GM18868 (cell line): ENCODE results near the gene PAFAH2.
"Not testable (repeated sequence)": the region's sequence is repeated elsewhere in the genome, so short reads cannot be mapped to it uniquely, and the experiment has no call there.

Experiments used
- ATAC-seq: cut with Tn5 transposase; IDR thresholded peaks from one replicate; pipeline ENCODE4 v1.9.1; 2021; ENCODE audit warnings: mild to moderate bottlenecking, moderate library complexity; ENCODE audit not compliant: unreplicated experiment

PAFAH2 gene

DNA sequence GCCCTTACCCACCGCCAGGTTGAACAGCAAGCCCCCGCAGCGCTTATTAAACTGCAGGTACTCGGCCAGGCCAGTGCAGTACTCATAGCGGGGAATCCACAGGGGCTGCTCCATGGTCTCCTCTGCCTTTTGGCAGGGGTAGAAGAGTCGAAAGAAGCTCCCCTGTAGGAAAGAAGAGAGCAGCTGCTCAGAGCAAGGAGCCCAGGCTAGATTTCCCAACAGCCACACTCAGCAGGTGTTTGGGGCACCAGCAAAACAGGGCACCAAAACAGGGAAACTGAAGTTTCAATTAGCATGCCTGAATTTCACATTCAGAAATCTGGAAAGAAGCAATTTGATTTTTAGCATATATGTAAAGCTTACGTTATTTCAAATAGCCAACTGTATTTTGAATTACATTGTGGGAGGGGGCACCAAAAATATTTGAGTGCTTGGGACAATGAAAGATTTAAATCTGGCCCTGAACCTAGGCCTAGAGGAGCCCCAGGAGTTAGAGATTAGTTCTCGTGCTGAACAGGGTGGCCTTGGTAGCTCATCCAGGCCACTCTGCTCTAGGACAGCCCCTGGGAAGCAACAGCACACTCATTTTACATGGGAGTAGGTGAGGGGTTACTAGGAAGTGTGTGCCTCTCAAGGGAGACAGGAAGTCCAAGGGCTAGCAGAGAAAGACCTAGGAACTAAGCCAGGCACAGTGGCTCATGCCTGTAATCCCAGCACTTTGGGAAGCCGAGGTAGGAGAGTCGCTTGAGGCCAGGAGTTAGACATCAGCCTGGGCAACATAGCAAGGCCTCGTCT lies 8.2 kb downstream of the PAFAH2 start:
- no peak for ATAC-seq

DNA sequence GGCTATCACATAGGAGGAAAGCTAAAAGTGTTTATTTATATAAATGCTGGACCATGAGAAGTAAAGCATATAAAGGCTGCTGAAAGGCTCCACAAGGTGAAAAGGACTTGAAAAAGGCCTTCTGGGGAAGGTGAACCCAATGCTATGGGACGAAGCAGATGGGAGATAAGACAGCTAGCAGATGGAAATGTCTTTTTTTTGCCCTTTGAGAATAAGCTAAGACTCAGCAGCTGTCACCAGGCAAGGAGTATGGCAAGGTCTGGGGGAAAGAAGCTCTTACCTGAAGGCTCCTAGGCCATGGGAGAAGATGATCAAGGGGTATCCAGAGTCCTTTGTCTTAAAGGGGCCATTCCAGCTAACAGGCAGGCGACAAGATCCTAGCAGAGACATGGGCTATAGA lies 9.9 kb downstream of the PAFAH2 start:
- no peak for ATAC-seq

DNA sequence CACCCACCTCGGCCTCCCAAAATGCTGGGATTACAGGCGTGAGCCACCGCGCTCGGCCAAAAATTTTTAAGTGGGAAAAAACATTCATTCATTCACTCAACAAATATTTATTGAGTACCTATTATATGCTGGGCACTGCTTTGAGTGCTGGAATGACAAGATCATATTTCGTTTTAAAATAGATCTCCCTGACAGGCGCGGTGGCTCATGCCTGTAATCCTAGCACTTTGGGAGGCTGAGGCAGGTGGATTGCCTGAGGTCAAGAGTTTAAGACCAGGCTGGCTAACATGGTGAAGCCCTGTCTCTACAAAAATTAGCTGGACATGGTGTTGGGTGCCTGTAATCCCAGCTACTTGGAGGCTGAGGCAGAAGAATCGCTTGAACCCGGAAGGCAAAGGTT lies 11.1 kb downstream of the PAFAH2 start:
- ATAC-seq: not testable (repeated sequence)

DNA sequence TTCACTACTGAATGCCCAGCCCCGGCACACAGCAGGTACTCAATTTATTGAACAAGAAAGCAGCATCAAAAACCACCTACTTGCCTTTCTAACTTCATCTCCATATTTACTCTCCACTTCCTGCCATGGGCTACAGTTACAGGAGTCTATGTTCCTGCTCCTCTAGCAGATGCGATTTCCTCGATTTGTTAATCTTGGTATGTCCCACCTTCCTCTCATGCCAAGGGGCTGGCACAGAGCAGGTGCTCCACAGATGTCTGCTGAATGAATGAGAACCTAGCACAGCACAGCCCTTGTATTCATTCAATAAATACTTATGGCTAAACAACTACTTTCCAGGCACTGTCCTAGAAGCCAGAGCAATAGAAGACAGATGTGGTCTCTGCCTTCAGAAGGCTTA lies 12.2 kb downstream of the PAFAH2 start:
- no peak for ATAC-seq

DNA sequence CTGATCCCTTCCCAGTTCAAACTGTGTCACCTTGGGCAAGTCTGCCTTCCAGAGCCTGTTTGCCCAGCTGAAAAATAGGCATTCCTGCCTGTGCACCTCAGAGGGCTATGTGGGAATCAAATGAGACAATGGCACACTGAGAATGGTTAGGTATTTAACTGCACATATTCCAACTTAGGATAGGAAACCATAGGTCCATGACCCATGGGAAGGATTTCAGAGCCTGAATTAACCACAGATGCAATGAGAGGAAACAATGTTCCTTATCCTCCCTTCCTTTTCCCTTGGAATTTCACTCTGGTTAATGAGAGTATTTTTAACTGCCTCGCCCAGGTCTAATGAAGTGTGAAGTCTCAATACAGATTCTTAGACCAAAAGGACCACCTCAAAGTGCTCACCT lies 12.7 kb downstream of the PAFAH2 start:
- ATAC-seq: no peak

DNA sequence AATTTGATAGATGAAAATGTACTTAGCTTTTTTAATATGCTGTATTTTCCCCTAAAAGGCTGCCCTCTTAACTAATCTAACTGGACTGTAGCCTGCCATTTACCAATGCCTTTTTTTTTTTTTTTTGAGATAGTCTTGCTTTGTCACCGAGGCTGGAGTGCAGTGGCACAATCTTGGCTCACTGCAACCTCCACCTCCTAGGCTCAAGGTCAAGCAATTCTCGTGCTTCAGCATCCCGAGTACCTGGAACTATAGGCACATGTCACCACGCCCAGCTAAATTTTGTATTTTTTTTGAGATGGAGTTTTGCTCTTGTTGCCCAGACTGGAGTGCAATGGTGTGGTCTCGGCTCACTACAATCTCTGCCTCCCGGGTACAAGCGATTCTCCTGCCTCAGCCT lies 18.7 kb downstream of the PAFAH2 start:
- ATAC-seq: no peak

DNA sequence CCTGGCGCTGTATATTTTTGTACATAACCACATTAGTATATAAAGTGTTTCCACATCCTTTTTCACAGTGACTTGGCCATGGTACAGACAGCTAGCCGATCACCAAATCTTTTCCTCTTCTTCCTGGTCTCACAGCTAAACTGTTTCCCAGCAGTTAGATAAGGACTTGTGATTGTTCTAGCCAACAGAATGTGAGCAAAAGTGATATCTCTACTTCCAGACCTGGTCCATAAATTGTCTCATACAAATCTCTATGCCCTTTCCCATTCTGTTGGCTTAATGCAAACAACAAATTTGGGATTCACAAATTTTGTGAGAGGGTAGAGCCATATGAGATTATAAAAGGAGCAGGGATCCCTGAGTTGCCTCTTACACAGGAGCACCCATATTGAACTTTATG lies 19.5 kb downstream of the PAFAH2 start:
- no peak for ATAC-seq

DNA sequence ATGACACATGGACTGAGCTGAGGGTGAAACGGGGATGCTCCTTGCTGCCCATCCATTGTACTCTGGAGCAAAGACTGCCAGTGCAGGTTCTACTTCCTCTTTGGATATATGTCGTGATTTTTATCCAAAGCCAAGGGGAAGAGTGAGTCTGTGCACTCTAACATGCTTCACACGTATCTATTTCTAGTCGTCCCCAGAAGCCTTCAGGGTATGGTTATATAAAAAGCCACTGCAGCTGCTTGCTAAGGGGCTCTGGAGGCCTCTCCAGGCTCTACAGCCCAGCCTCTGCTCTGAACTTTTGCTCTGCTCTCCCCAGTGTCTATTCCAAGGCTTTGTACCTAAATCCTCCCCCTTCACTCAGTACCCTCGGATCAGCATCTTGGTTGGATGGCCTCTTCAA lies 20.1 kb downstream of the PAFAH2 start:
- no peak for ATAC-seq

DNA sequence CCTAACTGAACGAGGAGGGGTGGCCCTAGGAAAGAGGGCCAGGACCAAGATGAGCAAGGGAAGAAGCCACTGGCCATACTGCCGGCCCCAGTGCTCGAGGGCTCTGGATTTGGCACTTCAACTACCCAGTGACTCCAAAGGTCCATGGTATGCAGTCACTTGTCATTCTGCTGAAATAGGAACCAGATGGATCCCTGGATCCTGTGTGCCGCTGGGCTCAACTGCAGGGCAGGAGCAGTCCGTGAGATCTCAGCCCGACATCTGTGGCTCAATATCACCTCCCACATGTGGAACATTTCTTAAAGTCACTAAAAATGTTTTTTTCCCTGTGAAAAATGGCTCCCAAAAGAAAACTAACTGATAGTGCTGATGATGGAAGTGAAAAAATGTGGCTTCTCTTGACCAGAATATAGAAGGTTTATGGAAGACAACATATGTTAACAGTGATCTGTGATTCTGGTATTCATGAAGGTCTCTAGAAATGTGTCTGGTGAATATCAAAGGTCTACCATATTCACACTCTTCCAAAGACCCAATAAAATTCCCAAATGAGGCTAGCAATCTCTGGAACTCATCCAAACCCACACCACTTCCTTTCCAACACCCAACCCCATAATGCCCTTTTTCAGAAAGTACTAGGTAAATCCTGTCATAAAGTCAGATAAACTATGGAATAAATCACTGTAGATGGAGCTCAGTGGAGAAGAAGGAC lies 24.1 kb downstream of the PAFAH2 start:
- ATAC-seq: no peak

DNA sequence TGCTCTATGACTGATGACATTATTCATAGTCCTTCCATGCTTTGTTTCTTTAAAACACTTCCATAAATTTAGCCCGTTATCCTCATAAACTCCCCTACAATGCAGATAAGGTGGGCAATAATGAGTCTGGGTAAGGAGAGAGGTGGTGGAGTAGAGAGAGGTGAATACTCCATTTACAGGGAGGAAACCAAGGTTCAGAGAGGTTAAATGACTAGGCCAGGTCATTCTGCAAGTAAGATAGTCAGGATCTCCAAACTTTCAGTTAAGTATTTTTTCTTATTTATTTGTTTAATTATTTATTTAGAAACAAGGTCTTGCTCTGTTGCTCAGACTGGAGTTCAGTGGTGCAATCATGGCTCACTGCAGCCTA lies 26.1 kb downstream of the PAFAH2 start:
- ATAC-seq: no peak

DNA sequence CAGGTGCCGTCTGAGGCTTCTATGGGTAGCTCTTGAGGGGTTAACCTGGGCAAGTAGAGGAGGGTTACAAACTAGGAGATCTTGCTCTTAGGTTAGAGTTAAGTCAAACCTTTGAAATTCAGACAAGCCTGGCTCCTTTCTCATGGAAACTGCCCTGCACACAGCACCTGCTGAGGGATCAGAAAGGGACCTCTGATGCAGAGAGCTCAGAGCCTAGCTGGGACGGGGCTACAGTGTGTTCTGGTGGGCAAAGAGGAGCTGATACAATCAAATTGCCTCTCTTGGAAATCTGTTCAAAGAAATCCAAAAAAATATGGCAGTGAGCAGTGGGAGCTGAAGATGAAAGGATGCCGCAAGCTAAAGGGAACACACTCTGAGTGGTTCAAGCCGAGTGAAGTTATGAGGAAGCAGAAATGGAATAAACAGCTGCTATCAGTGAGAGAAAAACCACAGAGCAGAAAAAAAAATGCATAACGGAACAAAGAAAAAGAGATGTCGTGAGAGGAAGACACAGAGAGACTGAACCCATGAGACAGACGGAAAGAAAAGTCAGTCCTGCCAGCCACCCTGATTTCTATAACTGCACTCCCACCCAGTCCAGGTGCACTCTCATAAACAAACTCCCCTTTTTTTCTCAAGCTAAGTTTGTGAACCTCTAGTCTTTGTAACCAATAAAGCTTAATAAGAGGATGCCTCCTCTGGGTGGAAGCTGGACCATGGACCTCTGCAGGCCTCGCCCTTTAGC lies 26.6 kb downstream of the PAFAH2 start:
- ATAC-seq: no peak

DNA sequence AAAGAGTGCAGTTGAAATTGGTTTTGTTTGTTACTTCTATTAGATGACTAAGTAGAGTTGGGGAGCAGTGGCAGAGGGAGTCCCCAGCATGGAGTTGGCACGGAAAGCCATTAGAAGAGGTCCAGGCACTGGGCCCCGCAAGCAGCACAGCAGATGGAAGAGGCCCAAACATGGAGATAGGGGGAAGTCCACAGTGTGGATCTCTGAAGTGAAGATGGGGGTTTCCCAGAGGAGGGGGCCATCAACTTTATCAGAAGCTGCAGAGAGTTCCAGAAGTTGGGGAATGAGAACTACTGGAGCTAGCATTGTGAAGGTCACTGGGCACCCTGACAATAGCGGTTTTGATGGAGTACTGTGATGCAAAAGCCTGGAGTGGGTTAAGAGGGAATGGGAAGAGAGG lies 30.6 kb downstream of the PAFAH2 start:
- ATAC-seq: no peak

DNA sequence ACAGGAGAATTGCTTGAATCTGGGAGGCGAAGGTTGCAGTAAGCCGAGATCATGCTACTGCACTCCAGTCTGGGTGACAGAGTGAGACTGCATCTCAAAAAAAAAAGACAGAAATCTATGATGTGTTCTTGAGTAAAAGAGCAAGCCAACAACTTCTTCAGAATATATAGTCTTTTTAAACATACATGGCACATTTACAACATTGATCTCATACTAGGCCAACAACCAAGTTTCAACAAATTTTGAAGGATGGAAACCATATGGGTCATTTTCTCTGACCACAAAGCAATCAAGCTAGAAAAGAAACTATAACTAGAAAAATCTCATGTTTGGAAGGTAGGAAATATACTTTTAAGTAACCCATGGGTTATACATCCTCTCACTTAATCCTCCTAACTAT lies 38.3 kb downstream of the PAFAH2 start:
- no peak for ATAC-seq

DNA sequence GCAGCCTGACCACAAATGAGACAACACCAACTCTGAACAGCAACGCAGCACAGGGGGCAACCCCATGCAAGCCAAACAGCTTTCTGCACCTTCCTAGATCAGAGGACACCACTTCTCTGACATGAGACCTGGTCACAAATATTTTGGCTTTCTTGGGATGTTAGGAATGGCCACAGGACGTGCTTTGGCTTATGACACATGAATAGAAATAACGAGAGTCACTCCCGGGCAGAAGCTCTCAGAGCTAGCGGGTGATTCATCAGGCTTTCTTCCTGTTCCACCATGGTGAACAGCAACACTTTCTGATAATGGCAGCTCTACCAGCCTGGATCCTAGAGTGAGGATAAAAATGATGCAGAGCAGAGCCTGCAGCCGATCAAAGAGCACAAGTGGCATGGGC lies 39.4 kb downstream of the PAFAH2 start:
- no peak for ATAC-seq

DNA sequence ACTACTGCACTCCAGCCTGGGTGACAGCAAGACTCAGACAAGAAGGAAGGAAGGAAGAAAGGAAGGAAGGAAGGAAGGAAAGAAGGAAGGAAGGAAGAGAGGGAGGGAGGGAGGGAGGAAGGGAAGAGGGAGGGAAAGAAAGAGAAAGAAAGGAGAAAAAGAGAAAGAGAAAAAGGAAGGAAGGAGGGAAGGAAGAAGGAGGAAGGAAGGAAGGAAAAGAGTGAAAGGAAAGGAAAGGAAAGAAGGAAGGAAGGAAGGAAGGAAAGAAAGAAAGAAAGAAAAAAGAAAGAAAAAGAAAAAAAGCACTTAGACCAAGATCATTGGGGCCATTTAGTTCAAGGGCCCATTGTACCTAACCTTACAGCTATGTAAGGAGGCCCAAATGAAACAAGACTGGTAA lies 42.3 kb downstream of the PAFAH2 start:
- no peak for ATAC-seq

DNA sequence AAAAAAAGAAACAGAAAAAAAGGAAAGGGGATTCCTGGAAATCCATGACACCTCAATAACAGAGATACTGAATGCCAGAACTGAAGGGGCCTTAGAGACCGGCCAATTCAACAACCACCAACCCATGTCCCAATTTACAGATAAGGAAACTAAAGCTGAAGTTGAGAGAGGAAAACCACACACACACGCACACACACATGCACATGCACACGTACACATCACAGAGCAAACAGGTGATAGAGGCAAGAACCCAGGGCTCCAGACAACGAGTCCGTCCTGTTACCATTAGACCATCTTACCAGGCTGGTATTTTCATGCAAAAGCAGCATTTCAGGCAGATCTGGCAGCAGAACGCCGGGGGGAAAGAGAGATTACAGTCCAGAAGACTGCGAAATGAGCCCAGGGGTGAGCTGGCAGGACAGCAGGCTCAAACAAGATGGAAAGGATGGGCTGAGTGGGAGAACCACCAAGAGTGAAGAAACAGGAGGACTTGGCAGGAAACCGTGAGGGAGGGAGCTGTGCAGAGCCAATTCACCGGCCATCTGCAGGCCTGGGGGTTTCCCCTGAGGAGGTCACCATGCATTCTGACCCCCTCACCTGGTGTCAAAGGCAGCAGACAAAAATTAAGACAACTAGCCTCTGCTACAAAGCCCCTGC lies 43.5 kb downstream of the PAFAH2 start:
- ATAC-seq: no peak

DNA sequence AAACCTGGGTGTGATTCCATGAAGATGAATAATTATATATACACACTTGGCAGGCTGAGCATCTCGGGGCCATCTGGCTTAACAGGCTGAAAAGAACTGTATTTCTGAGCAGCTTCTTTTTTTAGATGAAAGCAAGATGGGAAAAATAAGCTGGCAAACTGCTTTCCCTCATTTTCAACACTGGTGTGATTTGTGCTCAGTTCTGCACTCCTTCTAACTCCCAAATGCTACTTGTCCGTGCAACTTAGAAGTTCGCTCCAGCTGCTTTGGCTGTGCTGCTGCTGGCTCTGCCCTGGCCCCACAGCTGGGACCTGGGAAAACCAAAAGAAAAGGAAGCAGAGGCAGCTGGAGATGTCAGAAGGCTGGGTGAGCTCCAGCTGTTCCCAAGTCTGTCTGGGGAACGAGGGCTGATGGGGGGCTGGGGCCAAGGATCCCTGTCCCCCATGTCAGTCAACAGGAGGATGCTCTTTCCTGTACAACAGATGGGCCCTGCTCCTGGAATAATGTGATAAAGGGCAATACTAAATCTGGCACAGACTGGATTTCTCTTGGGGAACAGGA lies 44.9 kb downstream of the PAFAH2 start:
- ATAC-seq: no peak

DNA sequence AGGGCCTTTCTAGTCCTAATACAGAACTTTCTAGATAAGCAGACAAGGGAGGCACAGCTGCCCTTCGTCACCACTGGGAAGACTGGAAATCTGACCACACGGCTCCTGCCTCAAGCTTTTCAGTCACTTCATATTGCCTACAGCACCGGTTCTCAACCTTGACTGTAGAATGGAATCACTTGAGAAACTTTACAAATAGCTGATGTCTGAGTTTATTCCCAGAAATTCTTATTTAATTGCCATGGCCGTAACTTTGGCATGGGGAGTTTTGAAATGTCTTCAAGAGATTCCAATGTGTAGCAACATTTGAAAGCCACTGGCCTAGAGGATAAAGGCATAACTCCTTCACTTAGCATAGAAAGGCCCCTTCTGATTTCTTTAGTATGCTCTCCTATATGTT lies 49.2 kb downstream of the PAFAH2 start:
- ATAC-seq: no peak

DNA sequence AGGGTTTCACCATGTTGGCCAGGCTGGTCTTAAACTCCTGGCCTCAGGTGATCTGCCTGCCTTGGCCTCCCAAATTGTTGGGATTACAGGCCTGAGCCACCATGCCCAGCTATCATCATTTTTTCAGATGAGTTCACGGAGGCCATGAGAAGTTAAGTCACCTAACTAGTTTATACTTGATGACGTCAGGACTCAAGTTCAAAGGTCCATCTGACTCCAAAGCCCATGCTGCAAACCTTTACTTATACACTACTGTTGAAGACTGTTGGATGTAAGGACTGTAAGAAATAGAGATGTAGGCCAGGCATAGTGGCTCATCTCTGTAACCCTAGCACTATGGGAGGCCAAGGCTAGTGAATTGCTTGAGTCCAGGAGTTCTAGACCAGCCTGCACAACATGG lies 50.8 kb downstream of the PAFAH2 start:
- no peak for ATAC-seq

DNA sequence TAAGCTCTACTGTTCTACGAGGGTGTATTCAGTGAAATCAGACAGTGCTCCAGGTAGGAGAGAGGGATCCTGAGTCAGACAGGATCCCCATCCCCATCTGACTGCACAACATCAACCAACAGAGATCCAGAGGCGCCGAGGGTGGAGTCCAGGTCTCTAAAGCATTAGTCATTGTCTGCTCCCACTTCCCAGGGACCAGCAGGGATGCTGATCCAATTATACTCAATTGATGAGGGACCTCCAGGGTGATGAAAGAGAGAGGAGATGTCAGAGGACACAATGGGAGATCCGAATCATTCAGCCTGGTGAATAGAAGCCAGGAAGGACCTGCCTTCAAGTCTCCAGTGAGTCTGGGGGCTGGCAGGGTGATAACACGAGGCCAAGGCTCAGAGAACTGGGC lies 52.1 kb downstream of the PAFAH2 start:
- no peak for ATAC-seq

DNA sequence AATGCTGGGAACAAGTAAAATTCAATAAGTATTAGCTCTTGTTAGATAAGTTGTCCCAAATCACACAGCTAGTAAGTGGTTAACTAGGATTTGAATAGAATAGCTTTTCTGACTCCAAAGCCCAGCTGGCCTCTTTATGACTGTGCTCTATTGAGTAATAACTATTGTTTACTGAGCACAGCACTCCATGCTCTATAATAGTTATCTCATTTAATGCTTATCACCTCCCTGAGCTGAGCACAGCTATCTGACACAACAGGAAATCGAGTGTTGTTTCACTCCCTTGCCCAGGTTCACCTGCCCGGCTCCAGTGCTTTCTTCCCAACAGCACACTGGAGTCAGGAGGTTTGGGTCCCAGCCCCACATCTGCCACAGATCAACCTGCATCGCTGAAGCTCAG lies 52.9 kb downstream of the PAFAH2 start:
- no peak for ATAC-seq
